ENCODE measurements around the gene L1CAM. TPM values are rescaled to one million over a fixed set of nuclear protein-coding genes. Genes with fewer than 3 reads are reported as not detected.

The L1CAM gene
- total and polyA plus RNA-seq, 2 of the 8 experiments (the other 6 are each of a cell fraction or from before 2014, with no cell fraction given), result 11.0 to 43.0 TPM

DNA sequence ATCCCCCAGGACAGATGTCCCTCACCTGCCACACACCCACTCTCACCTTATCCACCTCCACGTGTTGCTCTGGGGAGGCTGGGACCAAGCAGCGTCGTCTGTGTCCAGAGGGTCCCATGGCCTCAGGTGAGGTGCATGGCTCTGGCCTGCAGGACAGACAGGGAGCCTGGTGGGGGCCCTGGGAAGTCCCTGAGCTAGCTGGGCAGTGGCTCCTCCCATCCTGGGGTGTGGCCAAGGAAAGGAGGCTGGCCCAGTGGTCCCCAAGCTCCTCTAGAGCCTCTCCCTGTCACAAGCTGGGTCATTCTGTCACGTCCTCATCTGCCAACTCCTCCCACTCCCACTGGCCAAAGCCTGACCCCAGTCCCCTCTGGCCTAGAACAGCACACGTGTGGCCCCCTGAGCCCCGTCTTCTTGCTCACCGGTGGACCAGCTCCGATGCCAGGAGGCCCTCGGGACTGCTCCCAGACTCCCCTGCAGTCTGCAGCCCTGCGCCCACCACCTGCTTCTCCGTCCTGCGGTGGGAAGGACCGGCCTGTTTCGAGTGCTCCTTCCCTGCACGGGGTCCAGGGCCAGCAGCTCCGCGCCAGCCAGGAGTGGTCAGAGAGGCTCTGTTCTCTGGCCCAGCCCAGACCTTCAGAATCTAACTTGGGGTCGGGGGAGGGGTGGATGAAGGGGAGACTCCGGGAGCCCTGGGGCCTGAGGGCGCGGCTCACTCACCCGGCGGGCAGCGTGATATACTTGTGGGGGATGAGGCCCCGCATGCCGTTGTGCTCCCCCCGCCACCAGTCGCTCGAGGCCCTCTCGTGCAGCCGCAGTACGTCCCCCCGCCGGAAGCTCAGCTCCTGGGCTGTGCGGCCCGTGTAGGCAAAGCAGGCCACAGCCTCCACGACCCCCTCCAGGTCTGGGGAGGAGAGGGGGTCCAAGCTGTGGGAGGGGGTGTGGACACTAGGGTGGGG lies 23.3 kb upstream of the L1CAM start (continued):
- TF ChIP-seq HDAC2 (IDR thresholded peaks at IDR 0.05; ENCODE audit: borderline replicate concordance in 1 of 2, low read depth in 2 of 2, low read length in 2 of 2) (no peak), CBX5 (IDR thresholded peaks at IDR 0.05; ENCODE audit: low read depth, low read length) (no peak)
- TF ChIP-seq, protein P1, sequence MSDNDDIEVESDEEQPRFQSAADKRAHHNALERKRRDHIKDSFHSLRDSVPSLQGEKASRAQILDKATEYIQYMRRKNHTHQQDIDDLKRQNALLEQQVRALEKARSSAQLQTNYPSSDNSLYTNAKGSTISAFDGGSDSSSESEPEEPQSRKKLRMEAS (IDR thresholded peaks at IDR 0.05), result no peak
